Adrenal gland (tissue), 12 donors: ENCODE results near the gene AGPAT2. TPM values are rescaled to one million over a fixed set of nuclear protein-coding genes. Genes with fewer than 3 reads are reported as not detected.

Experiments used
- DNase-seq, 7 donors: peaks; one replicate each; pipeline ENCODE4 v3.0.0-alpha.2; 2019 to 2020
- H3K27ac ChIP-seq, 5 donors: fragments of 200-600 bp; sonication (generic) in 4 of 5; 1 replicate in 3 of 5; 2 replicates in 2 of 5; pipeline versions ENCODE4 v1.5.1 to v1.8.0; 2016 to 2020; ENCODE audit warnings: mild to moderate bottlenecking in 1 of 5
- H3K27me3 ChIP-seq: fragments of 200-600 bp; 2 replicates; pipeline ENCODE4 v1.8.0; 2021
- H3K36me3 ChIP-seq, 2 donors: fragments of 200-600 bp; replicated peaks in 1 of 2; 1 replicate in 1 of 2; 2 replicates in 1 of 2; pipeline versions ENCODE4 v1.5.1 to v1.8.0; 2018 to 2022
- H3K4me1 ChIP-seq, 2 donors: fragments of 200-600 bp; replicated peaks in 1 of 2; 1 replicate in 1 of 2; 2 replicates in 1 of 2; pipeline versions ENCODE4 v1.5.1 to v1.8.0; 2018 to 2021
- H3K4me3 ChIP-seq, 4 donors: fragments of 200-600 bp; sonication (generic) in 3 of 4; one replicate each; pipeline ENCODE4 v1.5.1; 2016 to 2018
- H3K9me3 ChIP-seq, 3 donors: fragments of 200-600 bp; sonication (generic) in 1 of 3; replicated peaks in 1 of 3; 1 replicate in 2 of 3; 2 replicates in 1 of 3; pipeline versions ENCODE4 v1.5.1 to v1.8.0; 2016 to 2021
- CTCF ChIP-seq, 6 experiments: fragments of 450-650 bp in 4 of 6; fragments of 200-600 bp in 2 of 6; sonication (generic) in 1 of 6; IDR thresholded peaks; 1 replicate in 5 of 6; 2 replicates in 1 of 6; pipeline versions ENCODE4 v1.5.1 to v1.8.0; 2016 to 2021; ENCODE audit warnings: antibody characterized with exemption in 6 of 6, mild to moderate bottlenecking in 2 of 6, moderate library complexity in 1 of 6
- POLR2A ChIP-seq, 2 donors: fragments of 450-650 bp; IDR thresholded peaks; one replicate each; pipeline ENCODE4 v1.6.1; 2017; ENCODE audit warnings: antibody characterized with exemption in 2 of 2, mild to moderate bottlenecking in 2 of 2, moderate library complexity in 1 of 2
- WGBS, 4 donors: extraction: QIAGEN DNeasy Blood & Tissue Kit in 2 of 4; methylation state at CpG; one replicate each; pipeline versions ENCODE4 v1.1.5 to v1.1.7; 2013 to 2017; 5-methylcytosine and 5-hydroxymethylcytosine counted together
- intact Hi-C, 2 donors: fragments of 100-400 bp; cut with DNase I; formaldehyde crosslinking; loops; one replicate each; pipeline versions ENCODE4 v1.14.1 to v1.15.0; 2022 to 2023
- polyA plus RNA-seq, 3 donors: library from polyadenylated mRNA; stranded (reverse); fragments of 200-250 nt in 2 of 3; fragments of 350-450 nt in 1 of 3; fragmentation: Illumina TruSeq in 1 of 3; extraction: RNeasy Lipid Tissue Mini Kit (QIAGEN cat#74804) in 1 of 3; gene quantifications; one replicate each; pipeline ENCODE4 v1.2.3, GENCODE V29; 2013 to 2014
- total RNA-seq, 9 donors: library from RNA; depleted of rRNA in 4 of 9; stranded (reverse); fragments of >200 nt in 4 of 9; fragments of 120-200 nt in 1 of 9; fragmentation: NEBNext Ultra II Directional in 1 of 9; extraction: Animal tissue kit (Norgen Biotek cat#: 25700) in 1 of 9; gene quantifications; one replicate each; pipeline versions ENCODE4 v1.1.0 to v1.2.4, GENCODE V29; 2013 to 2023
- donor health status: healthy with polysubstance abuse.
- donor health status: Bipolar disorder and iron deficiency.
- donor health status: DM: yes; HTN: yes; CAD: no.
- donor health status: DM: no; HTN: no; CAD: no.
- donor health status: DM: no; HTN: no; CAD: no.
- donor health status: DM: yes; HTN: yes; CAD: no.

AGPAT2 gene
- total and polyA plus RNA-seq, 12 donors, result 6.4 to 274 (median 48.0) TPM

- peaks cover 0 to 4% of the 10 kb centered on the region in 2 donors for H3K4me1 ChIP-seq
- intact Hi-C loops, result no loop called here
- H3K27me3 ChIP-seq, result peaks cover 19% of the 10 kb centered on the region
- H3K9me3 ChIP-seq, result no peaks in the 10 kb centered on the region
- no peak for DNase-seq
- WGBS, 4 donors, result 26 to 46% (median 42%) methylated on average over 1 to 8 of the region's 8 CpGs
- no peaks in the 10 kb centered on the region for H3K36me3 ChIP-seq
- TF ChIP-seq CTCF (IDR thresholded peaks at IDR 0.05) (no peak), POLR2A (IDR thresholded peaks at IDR 0.05) (no peak)
- H3K27ac ChIP-seq, result peak overlapping the region in 3 of 5 donors; percentile 21 to 58 (median 30)
- no peak overlapping the region for H3K4me3 ChIP-seq
Observed at GRCh38 chr9:136714893-136715274, 27.6 kb upstream of the AGPAT2 start.

- H3K9me3 ChIP-seq, result no peaks in the 10 kb centered on the region
- peak in 3 of 7 donors; percentile 29 to 50 (median 31) for DNase-seq
- H3K27me3 ChIP-seq, result peaks cover 19% of the 10 kb centered on the region
- H3K36me3 ChIP-seq, result no peaks in the 10 kb centered on the region
- peaks cover 0 to 4% of the 10 kb centered on the region in 2 donors for H3K4me1 ChIP-seq
- WGBS, 4 donors, result 36 to 65% (median 60%) methylated on average over 11 to 17 of the region's 17 CpGs
- TF ChIP-seq CTCF (IDR thresholded peaks at IDR 0.05) (no peak), POLR2A (IDR thresholded peaks at IDR 0.05) (no peak)
- peak overlapping the region in 3 of 5 donors; percentile 21 to 58 (median 30) for H3K27ac ChIP-seq
- no peak overlapping the region for H3K4me3 ChIP-seq
- intact Hi-C loops, result no loop called here
Observed at GRCh38 chr9:136714096-136714892, 27.0 kb upstream of the AGPAT2 start.

GRCh38 chr9:136713550-136713949, 26.3 kb upstream of the AGPAT2 start:
- no peaks in the 10 kb centered on the region for H3K9me3 ChIP-seq
- H3K4me1 ChIP-seq, result peaks cover 0 to 4% of the 10 kb centered on the region in 2 donors
- intact Hi-C loops, result no loop called here
- peak in 1 of 7 donors; percentile 31 for DNase-seq
- H3K27me3 ChIP-seq, result peaks cover 19% of the 10 kb centered on the region
- H3K36me3 ChIP-seq, result no peaks in the 10 kb centered on the region
- no peak overlapping the region for H3K4me3 ChIP-seq
- no peak for TF ChIP-seq CTCF (IDR thresholded peaks at IDR 0.05)
- TF ChIP-seq POLR2A (IDR thresholded peaks at IDR 0.05), result no peak
- H3K27ac ChIP-seq, result no peak overlapping the region
- 51 to 62% (median 55%) methylated on average over 2 to 8 of the region's 8 CpGs; no CpG with 5 or more reads in 1 of the 4 donors for WGBS, 4 donors

GRCh38 chr9:136712690-136713544, 25.7 kb upstream of the AGPAT2 start:
- no peaks in the 10 kb centered on the region for H3K36me3 ChIP-seq
- no peaks in the 10 kb centered on the region for H3K9me3 ChIP-seq
- peak overlapping the region in 1 of 4 donors; percentile 50 for H3K4me3 ChIP-seq
- TF ChIP-seq POLR2A (IDR thresholded peaks at IDR 0.05) (no peak), CTCF (IDR thresholded peaks at IDR 0.05) (no peak)
- H3K4me1 ChIP-seq, result peaks cover 0 to 4% of the 10 kb centered on the region in 2 donors
- H3K27me3 ChIP-seq, result peaks cover 19% of the 10 kb centered on the region
- DNase-seq, result peak in 1 of 7 donors; percentile 28
- intact Hi-C loops, result no loop called here
- WGBS, 4 donors, result 9 to 27% (median 10%) methylated on average over 6 to 56 of the region's 56 CpGs
- H3K27ac ChIP-seq, result no peak overlapping the region
